Embryonic facial prominence (tissue), 1 donor: ENCODE measurements around the gene DDX27.
A peak's percentile ranks its signal among the peaks of the same experiment; 100 is the strongest.

Experiments
- DNase-seq: peaks from one replicate; pipeline ENCODE4 v3.0.0-alpha.2; 2016; ENCODE audit errors: extremely low spot score

Gene DDX27

DNA sequence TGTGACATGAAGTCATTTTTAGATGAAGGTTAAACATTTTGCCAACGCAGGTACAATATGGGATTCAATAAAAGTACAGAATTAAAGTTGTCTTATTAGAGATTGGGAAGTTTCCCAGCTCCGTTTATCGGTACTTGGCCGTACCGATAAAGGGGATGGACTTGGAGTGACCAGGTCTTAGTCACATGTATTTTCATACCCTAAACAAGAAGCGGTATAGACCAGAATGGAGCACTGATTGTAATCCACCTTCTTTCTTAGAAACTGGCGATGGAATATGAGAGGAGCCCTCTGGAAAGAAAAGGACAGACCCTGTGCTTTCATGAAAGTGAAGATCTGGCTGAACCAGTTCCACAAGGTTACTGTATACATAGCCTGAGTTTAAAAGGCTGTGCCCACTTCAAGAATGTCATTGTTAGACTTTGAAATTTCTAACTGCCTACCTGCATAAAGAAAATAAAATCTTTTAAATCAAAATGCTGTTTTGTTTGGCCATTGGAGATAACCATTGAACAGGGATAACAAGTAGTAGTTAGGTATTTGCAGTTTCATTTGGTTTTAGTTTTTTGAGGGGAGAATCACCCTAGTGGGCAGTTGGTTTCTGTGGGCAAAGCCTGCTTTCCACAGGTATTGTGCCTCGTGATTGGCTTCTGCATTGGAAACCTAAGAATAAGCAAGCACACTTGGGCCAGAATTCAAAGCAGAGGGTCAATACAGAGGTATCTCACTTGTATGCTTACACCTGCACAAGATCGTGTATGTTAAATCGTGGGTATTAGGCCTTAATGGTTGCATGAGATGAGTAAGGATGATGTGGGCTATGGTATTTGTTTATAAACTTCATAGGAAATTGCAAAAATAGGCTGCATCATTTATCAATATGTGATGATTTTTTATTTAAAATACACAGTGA is 69.8 kb downstream of the DDX27 start:
- DNase-seq = peak; percentile 42

DNA sequence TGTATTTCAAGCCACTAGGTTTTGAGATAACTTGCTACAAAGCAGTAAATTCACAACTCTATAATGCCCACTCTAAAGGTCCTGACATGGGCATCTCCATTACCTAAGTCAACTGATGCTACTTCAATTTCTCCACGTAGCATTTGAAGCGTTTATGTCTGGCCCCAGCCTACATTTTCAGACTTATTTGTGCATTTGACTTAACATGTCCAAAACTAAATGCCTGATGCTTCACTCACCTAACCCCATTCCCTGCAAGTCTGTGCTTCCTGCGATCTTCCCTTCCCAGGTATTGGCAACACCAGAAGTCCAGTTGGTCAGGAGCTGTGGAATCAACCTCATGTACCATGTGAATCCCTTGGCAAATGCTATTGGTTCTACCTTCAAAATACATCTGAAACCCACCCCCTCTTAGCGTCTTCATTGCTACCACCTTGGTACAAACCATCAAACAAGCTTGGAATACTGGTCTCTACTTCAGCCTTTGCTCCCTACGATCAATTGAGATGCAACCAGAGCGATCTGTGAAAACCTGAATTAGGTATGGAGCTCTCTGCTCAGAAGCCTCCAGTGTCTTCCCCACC is 71.5 kb downstream of the DDX27 start:
- no peak for DNase-seq

DNA sequence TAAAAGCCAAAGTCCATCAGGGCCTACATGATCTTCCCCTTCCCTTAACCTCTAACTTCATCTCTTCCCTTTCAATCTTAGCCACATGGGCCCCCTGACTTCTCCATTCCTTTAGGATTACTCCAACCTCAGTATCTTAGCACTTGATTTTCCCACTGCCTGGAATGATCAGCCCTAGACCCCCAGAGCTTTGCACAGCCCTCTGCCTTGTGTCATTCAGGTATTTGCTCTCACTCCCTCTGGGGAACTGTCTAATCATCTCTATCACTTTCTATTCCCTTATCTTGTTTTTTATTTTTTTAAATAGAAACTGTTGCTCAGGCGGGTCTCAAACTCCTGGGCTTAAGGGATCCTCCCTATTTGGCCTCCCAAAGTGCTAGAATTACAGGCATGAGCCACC is 72.0 kb downstream of the DDX27 start:
- DNase-seq = no peak

DNA sequence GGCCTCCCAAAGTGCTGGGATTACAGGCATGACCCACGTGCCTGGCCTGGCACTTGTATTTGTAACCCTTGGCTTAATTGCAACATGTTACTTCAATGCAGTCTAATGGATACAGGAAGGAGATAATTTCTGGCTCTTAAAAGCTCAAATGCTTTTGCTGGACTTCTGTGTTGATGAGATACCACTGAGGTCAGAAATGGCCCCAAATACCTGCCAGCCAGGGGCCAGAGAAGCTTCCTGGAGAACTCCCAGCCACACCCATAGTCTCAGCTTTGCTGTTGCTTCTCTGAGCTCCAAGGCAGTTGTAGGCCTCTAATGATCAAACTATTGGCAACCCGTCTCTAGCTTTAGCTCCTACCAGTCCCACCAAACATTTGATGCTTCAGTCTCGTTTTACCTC is 72.8 kb downstream of the DDX27 start:
- no peak for DNase-seq

DNA sequence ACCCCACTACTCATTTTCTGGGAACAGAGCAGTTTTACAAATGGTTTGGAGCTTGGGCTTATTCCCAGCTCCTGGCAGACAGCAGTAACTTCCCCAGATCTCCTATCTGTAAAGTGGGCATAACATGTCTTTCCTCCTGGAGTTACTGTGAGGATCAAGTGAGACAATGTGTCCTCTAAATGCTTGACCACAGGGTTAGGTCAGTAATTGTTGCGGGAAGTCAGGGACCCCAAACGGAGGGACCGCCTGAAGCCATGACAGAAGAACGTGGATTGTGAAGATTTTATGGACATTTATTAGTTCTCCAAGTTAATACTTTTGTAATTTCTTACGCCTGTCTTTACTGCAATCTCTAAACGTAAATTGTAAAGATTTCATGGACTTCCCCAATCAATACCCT is 73.9 kb downstream of the DDX27 start:
- no peak for DNase-seq
